Gastrocnemius medialis (tissue), 4 donors: ENCODE data around the gene PKHD1. TPM values are rescaled to one million over a fixed set of nuclear protein-coding genes. Genes with fewer than 3 reads are reported as not detected.

ENCODE experiments used
- ATAC-seq, 2 donors: fragments of 150-250 bp; one replicate each; pipeline ENCODE4 v1.9.1; 2016
- DNase-seq, 2 donors: peaks; one replicate each; pipeline ENCODE4 v3.0.0-alpha.2; 2019
- H3K27ac ChIP-seq, 4 donors: fragments of 200-600 bp; sonication (generic); 1 replicate in 1 of 4; 2 replicates in 3 of 4; pipeline ENCODE4 v1.5.1; 2016 to 2018; ENCODE audit warnings: mild to moderate bottlenecking in 2 of 4, moderate library complexity in 1 of 4
- H3K27me3 ChIP-seq, 3 donors: fragments of 200-600 bp; sonication (generic) in 2 of 3; 1 replicate in 1 of 3; 2 replicates in 2 of 3; pipeline versions ENCODE4 v1.5.1 to v1.6.0; 2016 to 2019; ENCODE audit warnings: mild to moderate bottlenecking in 1 of 3, moderate library complexity in 1 of 3
- H3K36me3 ChIP-seq, 2 donors: fragments of 200-600 bp; sonication (generic) in 1 of 2; one replicate each; pipeline ENCODE4 v1.5.1; 2017 to 2018
- H3K4me1 ChIP-seq, 2 donors: fragments of 200-600 bp; sonication (generic) in 1 of 2; one replicate each; pipeline ENCODE4 v1.5.1; 2016 to 2017; ENCODE audit warnings: mild to moderate bottlenecking in 2 of 2
- H3K4me3 ChIP-seq, 4 donors: fragments of 200-600 bp; sonication (generic) in 3 of 4; 1 replicate in 1 of 4; 2 replicates in 3 of 4; pipeline ENCODE4 v1.5.1; 2016 to 2019; ENCODE audit warnings: mild to moderate bottlenecking in 2 of 4
- H3K9me3 ChIP-seq, 3 donors: fragments of 200-600 bp; sonication (generic) in 2 of 3; 1 replicate in 1 of 3; 2 replicates in 2 of 3; pipeline ENCODE4 v1.5.1; 2016 to 2019
- POLR2A ChIP-seq, 2 donors: fragments of 450-650 bp; IDR thresholded peaks; one replicate each; pipeline ENCODE4 v1.6.1; 2017; ENCODE audit warnings: antibody characterized with exemption in 2 of 2, mild to moderate bottlenecking in 2 of 2, moderate library complexity in 2 of 2
- in situ Hi-C, 4 donors: fragments of 200-750 bp; cut with MboI; loops; one replicate each; pipeline versions ENCODE4 v1.15.0 to v1.8.0; 2017; ENCODE audit warnings: low sequenced_read_pairs in 4 of 4
- intact Hi-C: fragments of 100-400 bp; cut with DNase I; formaldehyde crosslinking; loops from one replicate; pipeline ENCODE4 v1.15.1; 2023; ENCODE audit warnings: low total_unique reads
- total RNA-seq, 4 donors: library from RNA; depleted of rRNA; stranded (reverse); fragments of >200 nt; gene quantifications; one replicate each; pipeline versions ENCODE4 v1.1.0 to v1.2.3, GENCODE V29; 2016
- TF ChIP-seq, protein P1 (sequence below), 5 experiments: fragments of 450-650 bp in 3 of 5; fragments of 200-600 bp in 2 of 5; sonication (generic) in 2 of 5; IDR thresholded peaks in 4 of 5; conservative IDR thresholded peaks in 1 of 5; 1 replicate in 4 of 5; 2 replicates in 1 of 5; pipeline ENCODE4 v1.5.1; 2016 to 2019; ENCODE audit warnings: antibody characterized with exemption in 5 of 5, mild to moderate bottlenecking in 3 of 5, moderate library complexity in 3 of 5

The PKHD1 gene
- total RNA-seq, 4 donors from 2014 or later, result 0.02 to 0.05 (median 0.02) TPM; not detected in 1

DNA sequence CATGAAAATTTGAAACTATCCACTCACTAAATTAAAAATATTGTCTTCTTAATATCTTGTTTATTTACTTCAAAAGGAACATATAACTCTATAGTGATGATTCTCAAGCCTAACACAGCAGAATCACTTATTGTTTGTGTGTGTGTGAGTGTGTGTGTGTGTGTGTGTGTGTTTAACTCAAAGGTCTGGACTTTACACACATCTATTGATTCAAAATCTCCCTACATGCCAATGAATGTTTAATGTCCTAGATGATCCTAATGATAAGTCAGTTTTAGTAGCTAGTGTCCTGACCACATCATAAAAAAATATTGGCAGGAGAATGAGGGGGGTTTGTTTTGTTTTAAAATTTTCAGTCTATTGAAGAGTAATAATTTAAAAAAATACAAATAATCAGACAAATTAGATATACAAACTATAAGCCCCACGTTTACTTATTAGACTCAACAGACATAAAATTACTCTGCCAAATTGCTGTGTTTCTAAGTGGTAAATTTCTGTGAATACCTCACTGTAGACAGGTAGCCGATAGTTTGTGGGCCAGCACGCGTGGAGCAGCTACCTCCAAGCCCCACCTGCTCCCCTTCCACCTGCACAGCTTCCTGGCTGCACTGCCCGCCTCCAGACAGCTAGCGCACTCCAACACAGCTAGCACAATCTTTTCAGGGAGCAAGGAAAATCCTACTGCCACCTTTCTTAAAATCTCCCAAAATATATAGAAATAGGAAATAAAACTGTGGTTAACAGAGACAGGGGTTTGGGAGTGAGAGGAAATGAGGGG lies 349.6 kb downstream of the PKHD1 start:
- H3K27ac ChIP-seq, result no peak overlapping the region
- DNase-seq (no peak), ATAC-seq (no peak)
- no peaks in the 10 kb centered on the region for H3K4me1 ChIP-seq
- in situ Hi-C loops (no loop called here), intact Hi-C loops (no loop called here)
- H3K27me3 ChIP-seq, result no peaks in the 10 kb centered on the region
- no peak overlapping the region for H3K4me3 ChIP-seq
- TF ChIP-seq POLR2A (IDR thresholded peaks at IDR 0.05), result no peak
- TF ChIP-seq, protein P1, sequence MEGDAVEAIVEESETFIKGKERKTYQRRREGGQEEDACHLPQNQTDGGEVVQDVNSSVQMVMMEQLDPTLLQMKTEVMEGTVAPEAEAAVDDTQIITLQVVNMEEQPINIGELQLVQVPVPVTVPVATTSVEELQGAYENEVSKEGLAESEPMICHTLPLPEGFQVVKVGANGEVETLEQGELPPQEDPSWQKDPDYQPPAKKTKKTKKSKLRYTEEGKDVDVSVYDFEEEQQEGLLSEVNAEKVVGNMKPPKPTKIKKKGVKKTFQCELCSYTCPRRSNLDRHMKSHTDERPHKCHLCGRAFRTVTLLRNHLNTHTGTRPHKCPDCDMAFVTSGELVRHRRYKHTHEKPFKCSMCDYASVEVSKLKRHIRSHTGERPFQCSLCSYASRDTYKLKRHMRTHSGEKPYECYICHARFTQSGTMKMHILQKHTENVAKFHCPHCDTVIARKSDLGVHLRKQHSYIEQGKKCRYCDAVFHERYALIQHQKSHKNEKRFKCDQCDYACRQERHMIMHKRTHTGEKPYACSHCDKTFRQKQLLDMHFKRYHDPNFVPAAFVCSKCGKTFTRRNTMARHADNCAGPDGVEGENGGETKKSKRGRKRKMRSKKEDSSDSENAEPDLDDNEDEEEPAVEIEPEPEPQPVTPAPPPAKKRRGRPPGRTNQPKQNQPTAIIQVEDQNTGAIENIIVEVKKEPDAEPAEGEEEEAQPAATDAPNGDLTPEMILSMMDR (IDR thresholded peaks at IDR 0.05 in 4 of 5, conservative IDR thresholded peaks at IDR 0.05 in 1 of 5), result no peak
- no peaks in the 10 kb centered on the region for H3K9me3 ChIP-seq
- H3K36me3 ChIP-seq, result no peaks in the 10 kb centered on the region

DNA sequence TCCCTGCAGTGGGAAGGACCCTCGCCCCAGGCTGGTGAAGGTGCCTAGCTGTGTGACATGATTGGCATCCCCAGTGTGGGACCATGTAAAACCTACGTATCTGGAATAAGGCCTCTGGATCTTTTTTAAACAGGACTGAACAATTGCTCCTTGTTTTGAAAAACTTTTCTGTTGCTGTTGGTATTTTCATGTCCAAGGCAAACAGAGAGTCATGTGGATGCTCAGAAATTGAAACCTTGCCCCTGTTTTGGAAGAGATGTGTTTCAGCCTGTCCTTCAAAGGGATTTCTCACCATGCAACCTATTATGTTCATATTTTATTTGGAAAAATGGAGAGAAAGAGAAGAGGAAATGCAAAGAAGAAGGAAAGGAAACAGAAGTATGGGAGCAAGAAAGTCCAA lies 362.3 kb downstream of the PKHD1 start:
- no peaks in the 10 kb centered on the region for H3K9me3 ChIP-seq
- in situ Hi-C loops, result no loop called here
- TF ChIP-seq POLR2A (IDR thresholded peaks at IDR 0.05), result no peak
- TF ChIP-seq, protein P1 (IDR thresholded peaks at IDR 0.05 in 4 of 5, conservative IDR thresholded peaks at IDR 0.05 in 1 of 5), result no peak
- H3K27ac ChIP-seq, result no peak overlapping the region
- H3K36me3 ChIP-seq, result no peaks in the 10 kb centered on the region
- no peak overlapping the region for H3K4me3 ChIP-seq
- intact Hi-C loops, result no loop called here
- DNase-seq, result no peak
- no peak for ATAC-seq
- H3K27me3 ChIP-seq, result no peaks in the 10 kb centered on the region
- no peaks in the 10 kb centered on the region for H3K4me1 ChIP-seq

DNA sequence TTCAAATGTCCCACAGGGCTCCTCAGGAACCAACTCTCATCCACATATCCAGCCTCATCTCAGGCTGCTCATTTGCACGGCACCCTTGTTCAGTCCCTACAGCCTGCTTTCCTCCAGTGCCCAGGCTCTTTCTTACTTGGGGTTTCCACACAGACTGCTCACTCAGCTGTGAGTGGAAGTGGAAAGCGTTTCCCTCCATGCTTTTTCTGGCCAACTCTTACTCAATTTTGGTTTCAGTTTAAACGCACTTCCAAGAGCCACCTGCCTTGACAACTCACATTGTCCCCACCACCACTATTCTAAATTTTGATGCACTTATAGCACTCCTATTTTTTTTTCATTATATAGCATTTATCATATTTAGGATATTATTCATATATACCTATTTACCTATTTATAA lies 367.1 kb downstream of the PKHD1 start:
- no peaks in the 10 kb centered on the region for H3K27me3 ChIP-seq
- no peak overlapping the region for H3K4me3 ChIP-seq
- intact Hi-C loops, result no loop called here
- in situ Hi-C loops, result no loop called here
- no peak for TF ChIP-seq POLR2A (IDR thresholded peaks at IDR 0.05)
- TF ChIP-seq, protein P1 (IDR thresholded peaks at IDR 0.05 in 4 of 5, conservative IDR thresholded peaks at IDR 0.05 in 1 of 5), result no peak
- H3K4me1 ChIP-seq, result no peaks in the 10 kb centered on the region
- H3K9me3 ChIP-seq, result no peaks in the 10 kb centered on the region
- H3K36me3 ChIP-seq, result no peaks in the 10 kb centered on the region
- no peak for DNase-seq
- no peak for ATAC-seq
- no peak overlapping the region for H3K27ac ChIP-seq

DNA sequence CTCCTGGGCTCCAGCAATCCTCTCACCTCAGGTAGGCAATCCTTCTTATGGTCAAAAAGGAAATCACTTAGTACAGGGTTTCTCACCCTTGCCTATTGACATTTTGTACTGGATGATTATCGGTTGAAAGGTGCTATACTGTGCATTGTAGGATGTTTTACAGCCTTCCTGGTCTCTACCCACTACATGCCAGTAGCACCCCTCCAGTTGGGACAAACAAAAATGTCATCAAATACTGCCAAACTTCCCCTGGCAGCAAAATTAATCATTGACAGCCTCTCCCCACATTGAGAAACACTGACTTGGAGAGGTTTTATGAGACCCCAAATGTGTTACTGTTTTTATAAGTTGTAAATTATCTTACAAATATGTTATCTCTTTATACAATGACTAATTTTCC lies 368.1 kb downstream of the PKHD1 start:
- in situ Hi-C loops (no loop called here), intact Hi-C loops (no loop called here)
- no peak for TF ChIP-seq POLR2A (IDR thresholded peaks at IDR 0.05)
- TF ChIP-seq, protein P1 (IDR thresholded peaks at IDR 0.05 in 4 of 5, conservative IDR thresholded peaks at IDR 0.05 in 1 of 5), result no peak
- no peaks in the 10 kb centered on the region for H3K4me1 ChIP-seq
- no peaks in the 10 kb centered on the region for H3K36me3 ChIP-seq
- H3K9me3 ChIP-seq, result no peaks in the 10 kb centered on the region
- no peak for ATAC-seq
- no peak overlapping the region for H3K4me3 ChIP-seq
- H3K27me3 ChIP-seq, result no peaks in the 10 kb centered on the region
- DNase-seq, result no peak
- H3K27ac ChIP-seq, result no peak overlapping the region

DNA sequence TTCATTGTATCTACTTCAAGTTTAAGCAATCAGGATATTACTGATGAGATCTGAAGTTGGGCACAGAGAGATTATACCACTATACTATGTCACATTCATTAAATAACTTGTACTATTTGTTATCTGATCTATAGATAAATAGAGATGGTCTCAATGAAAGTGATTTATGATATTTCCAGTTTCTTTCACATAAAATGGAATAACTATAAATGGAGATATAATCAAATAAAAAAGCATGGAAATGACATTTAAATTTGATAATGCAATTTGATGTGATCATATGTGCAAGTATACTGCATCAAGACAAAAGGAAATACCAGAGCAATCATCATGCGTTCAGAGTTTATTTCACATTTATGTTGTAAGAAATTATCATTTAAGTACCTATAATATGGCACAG lies 368.9 kb downstream of the PKHD1 start:
- TF ChIP-seq, protein P1 (IDR thresholded peaks at IDR 0.05 in 4 of 5, conservative IDR thresholded peaks at IDR 0.05 in 1 of 5), result no peak
- no peak for TF ChIP-seq POLR2A (IDR thresholded peaks at IDR 0.05)
- Histone ChIP-seq H3K4me1 (no peaks in the 10 kb centered on the region), H3K36me3 (no peaks in the 10 kb centered on the region), H3K27ac (no peak overlapping the region), H3K4me3 (no peak overlapping the region), H3K9me3 (no peaks in the 10 kb centered on the region), H3K27me3 (no peaks in the 10 kb centered on the region)
- no peak for DNase-seq
- ATAC-seq, result no peak
- intact Hi-C loops (no loop called here), in situ Hi-C loops (no loop called here)
